ENCODE data around the gene GALNT9.

DNA sequence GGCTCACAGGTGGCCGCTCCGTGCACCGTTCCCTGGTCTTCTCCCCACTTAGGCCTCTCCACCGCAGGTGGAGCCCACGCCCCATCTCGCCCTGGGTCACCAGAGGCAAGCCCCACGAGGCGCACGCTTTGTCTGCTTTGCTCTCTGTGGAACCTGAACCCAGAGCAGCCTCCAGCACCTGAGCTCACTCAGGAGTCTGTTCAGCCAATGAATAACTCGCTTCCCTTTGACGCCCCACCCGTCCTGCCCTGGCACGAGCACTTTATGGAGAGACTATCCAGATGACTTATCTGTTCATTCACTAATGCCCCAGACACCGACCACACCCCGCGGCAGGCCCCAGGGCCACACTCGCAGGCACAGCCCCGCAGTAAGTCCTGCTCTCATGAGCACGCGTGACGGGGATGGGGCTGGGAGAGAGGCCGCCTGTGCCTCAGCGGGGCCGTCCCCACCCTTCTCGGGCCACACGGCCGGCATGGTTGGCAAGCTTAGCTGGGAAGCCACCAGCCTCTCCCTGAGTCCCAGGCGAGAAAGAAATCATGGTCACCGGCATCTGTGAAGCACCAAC is 100.1 kb downstream of the GALNT9 start:
- TF ChIP-seq POLR2A (IDR thresholded peaks at IDR 0.05), result no peak
- TF ChIP-seq, protein P1, sequence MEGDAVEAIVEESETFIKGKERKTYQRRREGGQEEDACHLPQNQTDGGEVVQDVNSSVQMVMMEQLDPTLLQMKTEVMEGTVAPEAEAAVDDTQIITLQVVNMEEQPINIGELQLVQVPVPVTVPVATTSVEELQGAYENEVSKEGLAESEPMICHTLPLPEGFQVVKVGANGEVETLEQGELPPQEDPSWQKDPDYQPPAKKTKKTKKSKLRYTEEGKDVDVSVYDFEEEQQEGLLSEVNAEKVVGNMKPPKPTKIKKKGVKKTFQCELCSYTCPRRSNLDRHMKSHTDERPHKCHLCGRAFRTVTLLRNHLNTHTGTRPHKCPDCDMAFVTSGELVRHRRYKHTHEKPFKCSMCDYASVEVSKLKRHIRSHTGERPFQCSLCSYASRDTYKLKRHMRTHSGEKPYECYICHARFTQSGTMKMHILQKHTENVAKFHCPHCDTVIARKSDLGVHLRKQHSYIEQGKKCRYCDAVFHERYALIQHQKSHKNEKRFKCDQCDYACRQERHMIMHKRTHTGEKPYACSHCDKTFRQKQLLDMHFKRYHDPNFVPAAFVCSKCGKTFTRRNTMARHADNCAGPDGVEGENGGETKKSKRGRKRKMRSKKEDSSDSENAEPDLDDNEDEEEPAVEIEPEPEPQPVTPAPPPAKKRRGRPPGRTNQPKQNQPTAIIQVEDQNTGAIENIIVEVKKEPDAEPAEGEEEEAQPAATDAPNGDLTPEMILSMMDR (IDR thresholded peaks at IDR 0.05), result no peak

All from lower leg skin (tissue), 3 donors.